PFSK-1 (cell line): ENCODE data around the gene ESM1.

Source experiments
- POLR2AphosphoS5 ChIP-seq: IDR thresholded peaks from 2 replicates; pipeline ENCODE4 v1.6.1; 2012; ENCODE audit warnings: low read depth, mild to moderate bottlenecking, control low read depth, low read length, moderate library complexity
- REST ChIP-seq, 2 experiments: IDR thresholded peaks; 2 replicates each; pipeline versions ENCODE4 v1.6.1 to v1.8.0; 2011 to 2012; ENCODE audit warnings: low read depth in 2 of 2, low read length in 2 of 2, control low read depth in 1 of 2, inconsistent platforms in 1 of 2, mild to moderate bottlenecking in 1 of 2, moderate library complexity in 1 of 2; ENCODE audit not compliant: insufficient read depth in 1 of 2
- SIN3A ChIP-seq: IDR thresholded peaks from 2 replicates; pipeline ENCODE4 v1.6.1; 2012; ENCODE audit warnings: mild to moderate bottlenecking, low read length, moderate library complexity, borderline replicate concordance; ENCODE audit not compliant: insufficient read depth

- TF ChIP-seq POLR2AphosphoS5 (no peak), SIN3A (no peak), REST (IDR thresholded peaks at IDR 0.05; ENCODE audit: insufficient read depth in 1 of 2, low read depth in 2 of 2, low read length in 2 of 2) (no peak)
These were observed 2.8 kb upstream of the ESM1 start for GRCh38 chr5:54988218-54988617.
